Caco-2 (cell line): ENCODE results near the gene ENOX1. TPM values are rescaled to one million over a fixed set of nuclear protein-coding genes. Genes with fewer than 3 reads are reported as not detected.

Source experiments
- BruUV-seq: library from RNA; stranded (reverse); fragments of 400-500 nt; replicated peaks from 2 replicates; lab custom pipeline; 2021; lab: Mats Ljungman, UMichigan
- CTCF ChIA-PET: fragments of 300-600 bp; sonication (Branson Sonifier 250); formaldehyde crosslinking; loops from one replicate; lab custom pipeline; 2022; ENCODE audit warnings: antibody characterized with exemption; lab: Charles Lee
- POLR2A ChIA-PET: fragments of 300-600 bp; sonication (Branson Sonifier 250); formaldehyde crosslinking; loops from one replicate; lab custom pipeline; 2022; ENCODE audit warnings: antibody characterized with exemption; lab: Charles Lee
- DNase-seq, 2 experiments: peaks; one replicate each; pipeline versions ENCODE4 v3.0.0 to v3.0.0-alpha.2; 2020 to 2022
- H3K27me3 ChIP-seq: replicated peaks from 2 replicates; pipeline ENCODE4 v1.6.0; 2011; ENCODE audit warnings: low read length; ENCODE audit not compliant: control insufficient read depth, insufficient read depth
- H3K36me3 ChIP-seq: 2 replicates; pipeline ENCODE4 v1.5.1; 2011; ENCODE audit warnings: low read length; ENCODE audit not compliant: control insufficient read depth, insufficient read depth
- H3K4me1 ChIP-seq: fragments of 250-450 bp; sonication (Bioruptor Pico); 2 replicates; pipeline ENCODE4 v1.5.1; 2020; ENCODE audit warnings: mild to moderate bottlenecking
- H3K4me3 ChIP-seq: 2 replicates; pipeline ENCODE4 v1.5.1; 2011; ENCODE audit warnings: low read depth, mild to moderate bottlenecking, control low read depth, low read length
- H3K9me3 ChIP-seq: fragments of 250-450 bp; sonication (Bioruptor Pico); 2 replicates; pipeline ENCODE4 v1.5.1; 2020; ENCODE audit warnings: mild to moderate bottlenecking, moderate library complexity
- H3K27ac Mint-ChIP-seq: one replicate; pipeline ENCODE4 v1.8.0; 2022; ENCODE audit warnings: mixed read lengths; ENCODE audit not compliant: unreplicated experiment
- H3K27me3 Mint-ChIP-seq: one replicate; pipeline ENCODE4 v1.8.0; 2022; ENCODE audit warnings: mixed read lengths; ENCODE audit not compliant: insufficient read depth, unreplicated experiment
- H3K36me3 Mint-ChIP-seq: one replicate; pipeline ENCODE4 v1.8.0; 2022; ENCODE audit warnings: mild to moderate bottlenecking, mixed read lengths; ENCODE audit not compliant: insufficient read depth, unreplicated experiment
- H3K4me1 Mint-ChIP-seq: one replicate; pipeline ENCODE4 v1.8.0; 2022; ENCODE audit warnings: low read depth, mixed read lengths; ENCODE audit not compliant: unreplicated experiment
- H3K4me3 Mint-ChIP-seq: one replicate; pipeline ENCODE4 v1.8.0; 2022; ENCODE audit warnings: mild to moderate bottlenecking, moderate library complexity, mixed read lengths; ENCODE audit not compliant: unreplicated experiment
- H3K9me3 Mint-ChIP-seq: one replicate; pipeline ENCODE4 v1.8.0; 2022; ENCODE audit warnings: mixed read lengths; ENCODE audit not compliant: unreplicated experiment
- CTCF ChIP-seq, 2 experiments: fragments of 200-600 bp in 1 of 2; IDR thresholded peaks; 1 replicate in 1 of 2; 2 replicates in 1 of 2; pipeline versions ENCODE4 v1.5.1 to v1.8.0; 2011 to 2022; ENCODE audit warnings: antibody characterized with exemption in 1 of 2, control low read depth in 1 of 2, inconsistent platforms in 1 of 2, low read depth in 1 of 2, low read length in 1 of 2, mild to moderate bottlenecking in 1 of 2, moderate library complexity in 1 of 2; ENCODE audit not compliant: insufficient read depth in 1 of 2, severe bottlenecking in 1 of 2, unreplicated experiment in 1 of 2
- intact Hi-C: fragments of 100-400 bp; cut with micrococcal nuclease; formaldehyde crosslinking; loops from one replicate; pipeline ENCODE4 v1.10.0; 2022; ENCODE audit not compliant: unreplicated experiment
- total RNA-seq: library from RNA; stranded (reverse); gene quantifications from 2 replicates; pipeline ENCODE4 v1.2.3, GENCODE V29; 2022

ENOX1 gene
- total RNA-seq, 1 experiment from 2014 or later = 9.1 TPM

GRCh38 chr13:43306372-43306771, 480.4 kb downstream of the ENOX1 start:
- Mint-ChIP-seq H3K4me1 (peaks cover 13% of the 10 kb centered on the region), H3K27me3 (no peaks in the 10 kb centered on the region), H3K27ac (no peak overlapping the region), H3K9me3 (no peaks in the 10 kb centered on the region), H3K4me3 (no peak overlapping the region), H3K36me3 (no peaks in the 10 kb centered on the region)
- BruUV-seq = no TSS peak
- intact Hi-C loops = loop anchor here (10.0 kb wide), 1 partner anchor 238 kb away; no protein-coding TSS in a partner anchor
- Histone ChIP-seq H3K36me3 (no peaks in the 10 kb centered on the region), H3K9me3 (no peaks in the 10 kb centered on the region), H3K4me1 (no peaks in the 10 kb centered on the region), H3K27me3 (no peaks in the 10 kb centered on the region), H3K4me3 (no peak overlapping the region)
- ChIA-PET POLR2A (no interaction called here), CTCF (no interaction called here)
- no peak for TF ChIP-seq CTCF (IDR thresholded peaks at IDR 0.05; ENCODE audit: insufficient read depth in 1 of 2, low read depth in 1 of 2, low read length in 1 of 2, severe bottlenecking in 1 of 2, unreplicated experiment in 1 of 2)
- no peak for DNase-seq

GRCh38 chr13:43305416-43305815, 481.4 kb downstream of the ENOX1 start:
- BruUV-seq = no TSS peak
- no peaks in the 10 kb centered on the region for H3K27me3 ChIP-seq
- Mint-ChIP-seq H3K9me3 (no peaks in the 10 kb centered on the region), H3K27ac (no peak overlapping the region), H3K4me3 (no peak overlapping the region), H3K4me1 (peaks cover 13% of the 10 kb centered on the region), H3K27me3 (no peaks in the 10 kb centered on the region), H3K36me3 (no peaks in the 10 kb centered on the region)
- TF ChIP-seq CTCF (IDR thresholded peaks at IDR 0.05; ENCODE audit: insufficient read depth in 1 of 2, low read depth in 1 of 2, low read length in 1 of 2, severe bottlenecking in 1 of 2, unreplicated experiment in 1 of 2) = no peak
- ChIA-PET POLR2A (interaction anchor here (0.6 kb wide), 1 partner anchor 36 kb away, joined by 3 read pairs; no protein-coding TSS in a partner anchor), CTCF (interaction anchor here (0.6 kb wide), 1 partner anchor 499 kb away, joined by 4 read pairs; no protein-coding TSS in a partner anchor)
- DNase-seq = no peak
- no peaks in the 10 kb centered on the region for H3K9me3 ChIP-seq
- intact Hi-C loops = loop anchor here (10.0 kb wide), 1 partner anchor 239 kb away; no protein-coding TSS in a partner anchor
- H3K4me1 ChIP-seq = no peaks in the 10 kb centered on the region
- no peaks in the 10 kb centered on the region for H3K36me3 ChIP-seq
- H3K4me3 ChIP-seq = no peak overlapping the region

- H3K36me3 Mint-ChIP-seq = no peaks in the 10 kb centered on the region
- no peaks in the 10 kb centered on the region for H3K9me3 Mint-ChIP-seq
- H3K4me1 Mint-ChIP-seq = peaks cover 13% of the 10 kb centered on the region
- Histone ChIP-seq H3K4me1 (no peaks in the 10 kb centered on the region), H3K36me3 (no peaks in the 10 kb centered on the region), H3K9me3 (no peaks in the 10 kb centered on the region), H3K27me3 (no peaks in the 10 kb centered on the region), H3K4me3 (no peak overlapping the region)
- no peak overlapping the region for H3K4me3 Mint-ChIP-seq
- no peak for TF ChIP-seq CTCF (IDR thresholded peaks at IDR 0.05; ENCODE audit: insufficient read depth in 1 of 2, low read depth in 1 of 2, low read length in 1 of 2, severe bottlenecking in 1 of 2, unreplicated experiment in 1 of 2)
- BruUV-seq = no TSS peak
- DNase-seq = no peak
- CTCF ChIA-PET = interaction anchor here (0.6 to 1.0 kb wide), 2 partner anchors 36 to 500 kb away, joined by 4 read pairs; no protein-coding TSS in a partner anchor
- intact Hi-C loops = loop anchor here (5.0 to 10.0 kb wide), 6 partner anchors 107 to 572 kb away; partner anchors contain the start of genes CCDC122 and LACC1
- POLR2A ChIA-PET = no interaction called here
- no peak overlapping the region for H3K27ac Mint-ChIP-seq
- H3K27me3 Mint-ChIP-seq = no peaks in the 10 kb centered on the region
Observed at GRCh38 chr13:43304945-43305344, 481.8 kb downstream of the ENOX1 start.
